ENCODE measurements around the gene HS2ST1. TPM values are rescaled to one million over a fixed set of nuclear protein-coding genes. Genes with fewer than 3 reads are reported as not detected.

The HS2ST1 gene
- total RNA-seq, 2 donors from 2014 or later, result 6.5 to 10.4 TPM

DNA sequence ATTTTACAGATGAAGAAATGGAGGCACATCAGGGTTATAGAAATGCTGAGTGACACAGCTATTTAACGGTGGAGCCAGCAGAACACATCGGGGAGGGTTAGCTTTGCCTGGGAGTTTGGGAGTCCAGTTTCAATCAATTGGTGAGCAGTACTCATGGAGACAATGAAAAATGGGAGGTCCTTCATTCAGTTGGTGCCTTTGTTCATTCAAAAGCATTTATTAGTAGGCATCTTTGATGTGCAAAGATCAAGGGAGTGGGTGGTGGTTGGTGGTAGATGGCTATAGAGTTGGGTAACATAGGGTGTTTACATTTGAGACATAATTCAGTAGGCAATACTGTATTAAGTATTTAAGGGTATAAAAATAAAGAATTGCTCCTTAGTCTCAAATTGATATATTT is 230.5 kb downstream of the HS2ST1 start:
- no peaks in the 10 kb centered on the region for H3K9me3 ChIP-seq
- DNase-seq (ENCODE audit: low spot score), result no peak
- H3K4me3 ChIP-seq, result no peak overlapping the region
- TF ChIP-seq, protein P1, sequence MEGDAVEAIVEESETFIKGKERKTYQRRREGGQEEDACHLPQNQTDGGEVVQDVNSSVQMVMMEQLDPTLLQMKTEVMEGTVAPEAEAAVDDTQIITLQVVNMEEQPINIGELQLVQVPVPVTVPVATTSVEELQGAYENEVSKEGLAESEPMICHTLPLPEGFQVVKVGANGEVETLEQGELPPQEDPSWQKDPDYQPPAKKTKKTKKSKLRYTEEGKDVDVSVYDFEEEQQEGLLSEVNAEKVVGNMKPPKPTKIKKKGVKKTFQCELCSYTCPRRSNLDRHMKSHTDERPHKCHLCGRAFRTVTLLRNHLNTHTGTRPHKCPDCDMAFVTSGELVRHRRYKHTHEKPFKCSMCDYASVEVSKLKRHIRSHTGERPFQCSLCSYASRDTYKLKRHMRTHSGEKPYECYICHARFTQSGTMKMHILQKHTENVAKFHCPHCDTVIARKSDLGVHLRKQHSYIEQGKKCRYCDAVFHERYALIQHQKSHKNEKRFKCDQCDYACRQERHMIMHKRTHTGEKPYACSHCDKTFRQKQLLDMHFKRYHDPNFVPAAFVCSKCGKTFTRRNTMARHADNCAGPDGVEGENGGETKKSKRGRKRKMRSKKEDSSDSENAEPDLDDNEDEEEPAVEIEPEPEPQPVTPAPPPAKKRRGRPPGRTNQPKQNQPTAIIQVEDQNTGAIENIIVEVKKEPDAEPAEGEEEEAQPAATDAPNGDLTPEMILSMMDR (IDR thresholded peaks at IDR 0.05), result no peak
- H3K4me1 ChIP-seq (ENCODE audit: control insufficient read depth in 1 of 2, low read depth in 2 of 2), result no peaks in the 10 kb centered on the region
- no peaks in the 10 kb centered on the region for H3K27me3 ChIP-seq (replicated peaks; ENCODE audit: insufficient read depth)
- H3K27ac ChIP-seq, result no peak overlapping the region
- no peak for ATAC-seq (ENCODE audit: insufficient number of reproducible peaks, low FRiP score, low read depth)
- no peaks in the 10 kb centered on the region for H3K36me3 ChIP-seq

DNA sequence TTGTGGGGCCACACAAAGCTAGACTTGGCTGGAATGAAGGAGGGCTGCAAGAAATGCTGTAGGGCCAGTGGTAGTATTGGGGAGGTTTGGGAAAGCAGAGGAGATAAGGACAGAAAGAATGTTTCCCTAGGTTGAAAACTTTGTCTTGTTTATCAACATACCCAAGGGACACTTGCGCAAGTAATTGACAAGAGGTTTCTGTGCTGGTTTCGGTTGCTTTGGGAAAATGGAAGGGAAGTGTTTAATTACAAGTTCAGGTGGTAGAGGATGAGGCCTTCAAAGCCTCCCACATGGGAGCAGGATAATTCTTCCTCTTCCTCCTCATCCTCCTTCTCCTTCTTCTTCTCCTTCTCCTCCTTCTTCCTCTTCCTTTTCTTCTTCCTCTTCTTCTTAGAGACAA is 232.1 kb downstream of the HS2ST1 start:
- TF ChIP-seq, protein P1 (IDR thresholded peaks at IDR 0.05), result no peak
- Histone ChIP-seq H3K27me3 (replicated peaks; ENCODE audit: insufficient read depth) (no peaks in the 10 kb centered on the region), H3K9me3 (no peaks in the 10 kb centered on the region), H3K4me1 (ENCODE audit: control insufficient read depth in 1 of 2, low read depth in 2 of 2) (peaks cover 0 to 2% of the 10 kb centered on the region in 2 donors), H3K4me3 (no peak overlapping the region), H3K36me3 (no peaks in the 10 kb centered on the region), H3K27ac (no peak overlapping the region)
- ATAC-seq (ENCODE audit: insufficient number of reproducible peaks, low FRiP score, low read depth), result no peak
- no peak for DNase-seq (ENCODE audit: low spot score)

DNA sequence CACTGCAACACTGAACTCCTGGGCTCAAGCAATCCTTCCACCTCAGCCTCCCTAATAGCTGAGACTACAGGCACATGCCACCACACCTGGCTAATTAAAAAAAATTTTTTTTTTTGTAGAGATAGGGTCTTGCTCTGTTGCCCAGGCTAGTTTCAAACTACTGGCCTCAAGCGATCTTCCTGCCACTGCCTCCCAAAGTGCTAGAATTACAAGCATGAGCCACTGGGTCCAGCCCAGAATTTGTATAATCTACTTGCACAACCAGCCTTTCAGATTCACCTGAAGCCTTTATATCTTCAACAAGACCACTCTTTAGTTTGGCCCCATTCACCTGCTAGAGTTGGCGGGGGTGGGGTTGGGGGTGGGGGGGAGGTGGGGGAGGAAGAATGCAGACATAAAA is 232.6 kb downstream of the HS2ST1 start:
- no peak for ATAC-seq (ENCODE audit: insufficient number of reproducible peaks, low FRiP score, low read depth)
- TF ChIP-seq, protein P1 (IDR thresholded peaks at IDR 0.05), result no peak
- Histone ChIP-seq H3K36me3 (no peaks in the 10 kb centered on the region), H3K27ac (no peak overlapping the region), H3K4me1 (ENCODE audit: control insufficient read depth in 1 of 2, low read depth in 2 of 2) (peaks cover 0 to 2% of the 10 kb centered on the region in 2 donors), H3K27me3 (replicated peaks; ENCODE audit: insufficient read depth) (no peaks in the 10 kb centered on the region), H3K4me3 (no peak overlapping the region), H3K9me3 (no peaks in the 10 kb centered on the region)
- no peak for DNase-seq (ENCODE audit: low spot score)

DNA sequence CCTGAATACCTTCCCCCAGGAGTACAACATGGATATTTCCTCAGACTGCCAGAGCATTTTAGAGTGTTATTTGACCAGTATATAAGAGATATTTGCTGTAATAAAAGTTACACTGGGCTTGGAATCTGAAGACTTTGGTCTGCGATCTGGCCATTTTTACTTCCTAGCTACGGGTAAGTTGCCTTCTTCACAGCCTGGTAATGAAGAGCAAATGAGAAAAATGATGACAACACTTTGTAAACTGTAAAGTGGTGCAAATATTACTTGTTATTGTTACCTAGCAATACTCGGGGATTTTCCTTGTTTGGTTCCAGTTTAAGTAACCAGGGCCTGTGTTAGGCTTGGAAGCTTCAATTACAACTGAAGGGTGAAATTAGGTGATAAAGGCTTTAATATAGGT is 233.4 kb downstream of the HS2ST1 start:
- Histone ChIP-seq H3K4me3 (no peak overlapping the region), H3K4me1 (ENCODE audit: control insufficient read depth in 1 of 2, low read depth in 2 of 2) (peaks cover 0 to 2% of the 10 kb centered on the region in 2 donors), H3K27me3 (replicated peaks; ENCODE audit: insufficient read depth) (no peaks in the 10 kb centered on the region), H3K27ac (no peak overlapping the region), H3K9me3 (no peaks in the 10 kb centered on the region), H3K36me3 (no peaks in the 10 kb centered on the region)
- no peak for ATAC-seq (ENCODE audit: insufficient number of reproducible peaks, low FRiP score, low read depth)
- DNase-seq (ENCODE audit: low spot score), result no peak
- TF ChIP-seq, protein P1 (IDR thresholded peaks at IDR 0.05), result no peak

DNA sequence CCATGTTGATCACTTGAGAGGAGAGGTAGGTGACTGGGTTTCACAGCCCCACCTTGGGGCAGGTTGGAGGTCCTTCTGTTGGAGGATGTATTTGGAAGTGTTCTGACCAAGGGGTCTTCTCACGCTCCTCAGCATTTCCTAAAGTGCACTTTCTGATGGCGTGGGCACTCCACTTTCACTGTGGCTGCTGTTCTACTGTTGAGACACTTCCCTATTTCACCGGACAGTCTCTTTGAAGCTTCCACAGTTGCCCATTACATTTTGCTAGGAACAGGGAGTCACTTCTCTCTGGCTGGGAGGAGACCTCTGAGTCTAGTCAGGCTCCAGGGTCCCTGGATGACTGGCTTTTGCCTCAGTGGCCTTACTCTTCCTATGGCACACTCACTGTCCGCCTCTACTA is 234.2 kb downstream of the HS2ST1 start:
- no peaks in the 10 kb centered on the region for H3K36me3 ChIP-seq
- peaks cover 0 to 2% of the 10 kb centered on the region in 2 donors for H3K4me1 ChIP-seq (ENCODE audit: control insufficient read depth in 1 of 2, low read depth in 2 of 2)
- DNase-seq (ENCODE audit: low spot score) (no peak), ATAC-seq (ENCODE audit: insufficient number of reproducible peaks, low FRiP score, low read depth) (no peak)
- H3K27ac ChIP-seq, result no peak overlapping the region
- no peaks in the 10 kb centered on the region for H3K9me3 ChIP-seq
- TF ChIP-seq, protein P1 (IDR thresholded peaks at IDR 0.05), result no peak
- no peaks in the 10 kb centered on the region for H3K27me3 ChIP-seq (replicated peaks; ENCODE audit: insufficient read depth)
- H3K4me3 ChIP-seq, result no peak overlapping the region

Data from thoracic aorta (tissue), 2 donors.